T-cell (primary cell): ENCODE results near the gene BACH1. TPM values are rescaled to one million over a fixed set of nuclear protein-coding genes. Genes with fewer than 3 reads are reported as not detected.

ENCODE experiments used
- ATAC-seq, 4 experiments: fragments of 200-7000 bp in 3 of 4; fragments of 150-1000 bp in 1 of 4; cut with Tn5 transposase; replicated peaks in 1 of 4; 1 replicate in 3 of 4; 2 replicates in 1 of 4; pipeline ENCODE4 v1.10.0; 2021; ENCODE audit warnings: moderate library complexity in 3 of 4, mild to moderate bottlenecking in 2 of 4, moderate number of reproducible peaks in 1 of 4
- CTCF ChIA-PET, 2 donors: fragments of 300-600 bp; sonication (Branson Sonifier 250); formaldehyde crosslinking; loops; one replicate each; lab custom pipeline; 2022; ENCODE audit warnings: antibody characterized with exemption in 2 of 2; lab: Charles Lee
- POLR2A ChIA-PET, 2 donors: fragments of 300-600 bp; sonication (Branson Sonifier 250); formaldehyde crosslinking; loops; one replicate each; lab custom pipeline; 2022; ENCODE audit warnings: antibody characterized with exemption in 2 of 2; lab: Charles Lee
- DNase-seq, 35 experiments: peaks; one replicate each; pipeline versions ENCODE4 v3.0.0 to v3.0.0-alpha.2; 2013 to 2023
- H3K27ac ChIP-seq: one replicate; pipeline ENCODE4 v1.5.1; 2013; ENCODE audit warnings: low read length
- H3K27me3 ChIP-seq, 2 experiments: replicated peaks in 1 of 2; 1 replicate in 1 of 2; 2 replicates in 1 of 2; pipeline versions ENCODE4 v1.6.1 to v1.7.0; 2013; ENCODE audit warnings: low read length in 1 of 2, mixed read lengths in 1 of 2; ENCODE audit not compliant: control insufficient read depth in 2 of 2, insufficient read depth in 2 of 2; ENCODE audit errors: extremely low read depth in 1 of 2
- H3K36me3 ChIP-seq, 2 donors: 1 replicate in 1 of 2; 2 replicates in 1 of 2; pipeline versions ENCODE4 v1.6.1 to v1.7.0; 2013; ENCODE audit warnings: low read length in 1 of 2; ENCODE audit not compliant: control insufficient read depth in 2 of 2, insufficient read depth in 1 of 2; ENCODE audit errors: extremely low read depth in 1 of 2
- H3K4me1 ChIP-seq, 2 experiments: 1 replicate in 1 of 2; 2 replicates in 1 of 2; pipeline versions ENCODE4 v1.6.1 to v1.7.0; 2013; ENCODE audit warnings: low read length in 2 of 2, mixed read lengths in 1 of 2; ENCODE audit not compliant: insufficient read depth in 2 of 2, control insufficient read depth in 1 of 2; ENCODE audit errors: extremely low read depth in 1 of 2
- H3K4me3 ChIP-seq, 2 donors: 1 replicate in 1 of 2; 2 replicates in 1 of 2; pipeline versions ENCODE4 v1.5.1 to v1.7.0; 2013; ENCODE audit warnings: mild to moderate bottlenecking in 2 of 2, low read length in 1 of 2, moderate library complexity in 1 of 2; ENCODE audit not compliant: control insufficient read depth in 1 of 2; ENCODE audit errors: extremely low read depth in 1 of 2
- H3K9me3 ChIP-seq: 2 replicates; pipeline ENCODE4 v1.7.0; 2013
- H3K27ac Mint-ChIP-seq, 2 donors: one replicate each; pipeline ENCODE4 v1.8.0; 2020 to 2021; ENCODE audit warnings: mild to moderate bottlenecking in 2 of 2, mixed read lengths in 2 of 2
- H3K27me3 Mint-ChIP-seq, 2 donors: one replicate each; pipeline ENCODE4 v1.8.0; 2021 to 2022; ENCODE audit warnings: mixed read lengths in 2 of 2
- H3K36me3 Mint-ChIP-seq: one replicate; pipeline ENCODE4 v1.8.0; 2021; ENCODE audit warnings: mixed read lengths
- H3K4me1 Mint-ChIP-seq, 3 donors: one replicate each; pipeline ENCODE4 v1.8.0; 2020 to 2022; ENCODE audit warnings: mixed read lengths in 3 of 3, mild to moderate bottlenecking in 1 of 3
- H3K4me3 Mint-ChIP-seq, 3 donors: one replicate each; pipeline ENCODE4 v1.8.0; 2020 to 2022; ENCODE audit warnings: mild to moderate bottlenecking in 3 of 3, mixed read lengths in 3 of 3, moderate library complexity in 3 of 3
- H3K9me3 Mint-ChIP-seq, 3 donors: one replicate each; pipeline ENCODE4 v1.8.0; 2020 to 2022; ENCODE audit warnings: mixed read lengths in 3 of 3
- WGBS: methylation state at CpG from one replicate; pipeline ENCODE4 v1.1.5; 2013; ENCODE audit warnings: missing lambda C conversion rate; ENCODE audit not compliant: insufficient coverage; 5-methylcytosine and 5-hydroxymethylcytosine counted together
- total RNA-seq, 35 experiments: library from RNA in 6 of 35; stranded (reverse) in 6 of 35; fragments of 120-200 nt in 1 of 35; gene quantifications; one replicate each; pipeline versions ENCODE4 v1.2.1 to v1.2.4 and lab custom pipeline; 2013 to 2026

BACH1 gene
- total RNA-seq, 5 donors from 2014 or later (not counting 1 experiment from before 2014, with no cell fraction given) = 42.9 to 54.8 (median 52.8) TPM

DNA sequence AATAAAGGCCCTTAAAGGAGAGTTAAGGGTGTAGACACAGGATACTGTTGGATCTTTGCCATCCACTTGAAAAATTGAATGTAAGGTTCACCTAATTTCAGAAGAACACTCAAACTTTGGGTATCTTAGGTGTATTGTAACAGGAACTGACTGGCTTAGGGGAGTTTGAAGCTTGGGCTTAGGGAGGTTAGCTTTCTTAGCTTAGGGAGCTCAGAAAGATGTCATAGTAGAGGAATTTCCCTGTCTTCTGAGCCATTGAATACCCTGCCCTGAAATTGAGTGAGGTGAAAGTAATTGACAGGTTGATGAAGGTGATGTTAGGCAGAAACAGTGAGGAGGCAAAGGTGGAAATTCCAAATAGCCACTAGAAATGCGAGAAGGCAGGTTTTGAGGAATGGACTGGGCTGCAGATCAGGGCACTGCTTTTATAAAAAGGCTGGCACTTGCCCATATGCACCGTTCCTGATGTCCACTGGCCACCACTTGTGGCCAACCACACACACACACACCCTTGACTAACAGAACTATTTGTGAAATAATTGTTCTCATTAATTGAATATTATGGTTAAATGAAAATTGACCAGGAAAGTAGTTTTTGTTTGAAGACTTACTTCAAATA lies 16.5 kb downstream of the BACH1 start:
- H3K4me3 ChIP-seq = no peak overlapping the region
- no peak overlapping the region for H3K27ac Mint-ChIP-seq
- WGBS = no CpG with 5 or more reads among the region's 2 CpGs
- H3K4me1 Mint-ChIP-seq = peaks cover 63 to 82% (median 73%) of the 10 kb centered on the region in 3 donors
- H3K4me1 ChIP-seq = peaks cover 0 to 6% of the 10 kb centered on the region in 2 experiments
- H3K36me3 ChIP-seq = no peaks in the 10 kb centered on the region
- peak in 1 of 4 experiments; percentile 65 for ATAC-seq
- H3K36me3 Mint-ChIP-seq = peaks cover 22% of the 10 kb centered on the region
- no peak overlapping the region for H3K27ac ChIP-seq
- no peaks in the 10 kb centered on the region for H3K9me3 ChIP-seq
- CTCF ChIA-PET = no interaction called here
- no peak for DNase-seq
- H3K27me3 Mint-ChIP-seq = no peaks in the 10 kb centered on the region
- POLR2A ChIA-PET = interaction anchor here in 1 of 2 donors (0.6 to 0.7 kb wide), 2 partner anchors 17 to 929 kb away, joined by 3 to 8 read pairs; no protein-coding TSS in a partner anchor
- H3K27me3 ChIP-seq = no peaks in the 10 kb centered on the region
- H3K9me3 Mint-ChIP-seq = peaks cover 0 to 3% (median 0%) of the 10 kb centered on the region in 3 donors
- H3K4me3 Mint-ChIP-seq = no peak overlapping the region

DNA sequence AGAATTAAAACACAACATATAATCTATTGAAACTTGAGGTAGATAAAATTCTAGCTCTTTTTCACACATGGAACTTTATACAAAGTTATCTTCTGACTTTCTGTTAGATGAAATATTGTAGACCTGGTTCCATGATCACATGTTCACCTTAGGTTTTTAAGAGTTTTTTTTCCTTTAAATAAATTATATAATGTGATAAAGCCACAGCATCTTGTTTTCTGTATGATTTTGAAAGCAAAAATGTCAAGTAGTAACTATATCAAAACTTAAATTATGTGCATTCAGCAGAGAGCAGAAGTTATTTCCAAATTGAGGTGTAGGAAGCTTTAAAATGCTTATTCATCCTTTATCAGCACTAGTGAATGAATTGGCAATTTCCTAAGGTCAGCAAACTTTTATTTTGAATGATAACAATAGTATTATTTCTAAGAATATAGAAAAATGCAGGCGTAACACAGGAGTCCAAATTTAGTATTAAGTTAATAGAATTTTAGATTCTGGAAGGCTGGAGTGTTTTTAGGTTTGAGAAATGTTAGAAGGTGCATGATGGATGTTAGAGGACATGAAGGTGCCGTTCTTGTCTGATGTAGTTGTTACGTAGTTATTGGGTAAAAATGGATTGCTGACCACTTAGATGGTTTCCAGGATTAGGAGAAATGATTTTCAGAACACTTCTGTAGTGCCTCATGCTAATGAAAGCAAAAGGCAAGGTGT lies 17.5 kb downstream of the BACH1 start:
- POLR2A ChIA-PET = interaction anchor here in 1 of 2 donors (0.6 to 0.7 kb wide), 2 partner anchors 18 to 929 kb away, joined by 3 to 8 read pairs; no protein-coding TSS in a partner anchor
- Mint-ChIP-seq H3K4me3 (no peak overlapping the region), H3K4me1 (peaks cover 57 to 77% (median 72%) of the 10 kb centered on the region in 3 donors), H3K27me3 (no peaks in the 10 kb centered on the region), H3K36me3 (peaks cover 24% of the 10 kb centered on the region), H3K27ac (no peak overlapping the region), H3K9me3 (peaks cover 1 to 6% (median 2%) of the 10 kb centered on the region in 3 donors)
- peaks cover 0 to 6% of the 10 kb centered on the region in 2 experiments for H3K4me1 ChIP-seq
- H3K4me3 ChIP-seq = no peak overlapping the region
- CTCF ChIA-PET = no interaction called here
- WGBS = 100% methylated on average over 2 of the region's 3 CpGs
- H3K27me3 ChIP-seq = no peaks in the 10 kb centered on the region
- no peaks in the 10 kb centered on the region for H3K9me3 ChIP-seq
- peaks cover 0 to 3% of the 10 kb centered on the region in 2 donors for H3K36me3 ChIP-seq
- DNase-seq = no peak
- H3K27ac ChIP-seq = no peak overlapping the region
- ATAC-seq = no peak

DNA sequence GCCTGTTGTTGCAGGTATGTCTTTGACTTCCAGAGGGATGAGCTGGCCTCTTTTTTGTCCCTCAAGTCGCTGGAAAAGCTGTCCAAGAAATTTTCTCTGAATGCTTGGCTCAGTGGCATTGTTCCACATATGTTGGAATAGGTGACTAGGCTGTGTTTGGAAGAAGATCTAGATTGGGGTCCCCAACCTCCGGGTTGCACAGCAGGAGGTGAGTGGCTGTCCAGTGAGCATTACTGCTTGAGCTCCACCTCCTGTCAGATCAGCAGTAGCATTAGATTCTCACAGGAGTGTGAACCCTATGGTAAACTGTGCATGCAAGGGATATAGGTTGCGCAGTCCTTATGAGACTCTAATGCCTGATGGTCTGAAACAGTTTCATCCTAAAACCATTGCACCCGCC lies 18.1 kb downstream of the BACH1 start:
- POLR2A ChIA-PET = no interaction called here
- ATAC-seq (no peak), DNase-seq (no peak)
- WGBS = 67% methylated on average over 3 of the region's 4 CpGs
- H3K27ac Mint-ChIP-seq = no peak overlapping the region
- peaks cover 0 to 6% of the 10 kb centered on the region in 2 experiments for H3K4me1 ChIP-seq
- peaks cover 3 to 7% (median 3%) of the 10 kb centered on the region in 3 donors for H3K9me3 Mint-ChIP-seq
- H3K9me3 ChIP-seq = no peaks in the 10 kb centered on the region
- peaks cover 58 to 71% (median 71%) of the 10 kb centered on the region in 3 donors for H3K4me1 Mint-ChIP-seq
- peaks cover 0 to 9% of the 10 kb centered on the region in 2 donors for H3K36me3 ChIP-seq
- CTCF ChIA-PET = no interaction called here
- H3K27me3 Mint-ChIP-seq = no peaks in the 10 kb centered on the region
- no peaks in the 10 kb centered on the region for H3K27me3 ChIP-seq
- peaks cover 25% of the 10 kb centered on the region for H3K36me3 Mint-ChIP-seq
- H3K4me3 ChIP-seq = no peak overlapping the region
- no peak overlapping the region for H3K4me3 Mint-ChIP-seq
- H3K27ac ChIP-seq = no peak overlapping the region

DNA sequence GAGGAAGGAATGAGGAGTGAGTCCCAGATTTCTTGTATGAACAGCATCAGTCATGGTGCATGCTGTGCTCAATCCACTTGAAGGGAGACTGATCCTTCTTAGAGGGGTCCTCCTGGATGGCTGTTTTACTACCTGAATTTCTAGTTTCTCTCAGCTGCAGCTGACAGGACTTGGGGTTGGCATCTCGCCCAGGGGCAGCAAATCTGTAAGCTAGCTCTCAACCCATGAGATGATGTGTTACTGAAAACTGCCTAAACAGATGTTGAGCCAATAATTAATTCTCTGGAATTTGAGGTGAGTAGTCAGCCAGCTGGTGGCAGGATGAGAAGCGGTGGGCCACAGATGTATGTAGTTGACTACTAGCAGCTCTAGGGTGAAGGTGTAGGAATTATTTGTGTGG lies 19.6 kb downstream of the BACH1 start:
- DNase-seq = no peak
- no peak for ATAC-seq
- Histone ChIP-seq H3K36me3 (peaks cover 0 to 17% of the 10 kb centered on the region in 2 donors), H3K27me3 (no peaks in the 10 kb centered on the region), H3K4me3 (no peak overlapping the region), H3K9me3 (no peaks in the 10 kb centered on the region), H3K4me1 (peaks cover 0 to 2% of the 10 kb centered on the region in 2 experiments), H3K27ac (no peak overlapping the region)
- H3K4me3 Mint-ChIP-seq = no peak overlapping the region
- WGBS = 93% methylated on average over 2 of the region's 2 CpGs
- ChIA-PET CTCF (interaction anchor here in 1 of 2 donors (0.6 kb wide), 1 partner anchor 24 kb away, joined by 3 read pairs; no protein-coding TSS in a partner anchor), POLR2A (interaction anchor here in 1 of 2 donors (0.8 kb wide), 1 partner anchor 17 kb away, joined by 4 read pairs; no protein-coding TSS in a partner anchor)
- no peaks in the 10 kb centered on the region for H3K27me3 Mint-ChIP-seq
- peaks cover 37% of the 10 kb centered on the region for H3K36me3 Mint-ChIP-seq
- peaks cover 3 to 7% (median 3%) of the 10 kb centered on the region in 3 donors for H3K9me3 Mint-ChIP-seq
- H3K27ac Mint-ChIP-seq = peak overlapping the region in 1 of 2 donors; percentile 50
- H3K4me1 Mint-ChIP-seq = peaks cover 47 to 59% (median 55%) of the 10 kb centered on the region in 3 donors

DNA sequence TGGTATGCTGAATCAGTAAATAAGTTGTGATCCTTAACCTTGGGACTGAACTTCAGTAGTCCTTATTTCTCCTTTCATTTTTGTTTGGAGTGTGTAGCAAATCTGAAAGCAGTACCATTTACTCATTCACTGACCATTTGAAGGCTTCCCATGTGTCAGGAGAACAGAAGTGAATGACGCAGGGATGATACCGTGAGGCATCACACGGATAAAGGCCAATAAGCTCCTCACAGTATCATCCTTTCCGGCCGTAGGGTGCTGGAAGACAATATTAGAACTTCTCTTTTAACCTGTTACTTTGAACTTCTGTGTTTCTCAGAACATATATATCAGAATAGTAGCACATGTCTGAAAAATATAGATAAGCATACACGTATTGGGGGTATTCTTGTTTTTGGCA lies 21.3 kb downstream of the BACH1 start:
- peaks cover 3 to 7% (median 3%) of the 10 kb centered on the region in 3 donors for H3K9me3 Mint-ChIP-seq
- DNase-seq = no peak
- WGBS = no CpG with 5 or more reads among the region's 6 CpGs
- H3K27me3 ChIP-seq = no peaks in the 10 kb centered on the region
- H3K27ac Mint-ChIP-seq = no peak overlapping the region
- H3K36me3 ChIP-seq = peaks cover 0 to 17% of the 10 kb centered on the region in 2 donors
- H3K4me1 ChIP-seq = no peaks in the 10 kb centered on the region
- H3K36me3 Mint-ChIP-seq = peaks cover 45% of the 10 kb centered on the region
- ATAC-seq = no peak
- peaks cover 35 to 48% (median 42%) of the 10 kb centered on the region in 3 donors for H3K4me1 Mint-ChIP-seq
- no peak overlapping the region for H3K4me3 Mint-ChIP-seq
- CTCF ChIA-PET = no interaction called here
- H3K9me3 ChIP-seq = no peaks in the 10 kb centered on the region
- no peaks in the 10 kb centered on the region for H3K27me3 Mint-ChIP-seq
- no peak overlapping the region for H3K4me3 ChIP-seq
- POLR2A ChIA-PET = interaction anchor here in 1 of 2 donors (0.6 kb wide), 1 partner anchor 1940 kb away, joined by 3 read pairs; no protein-coding TSS in a partner anchor
- no peak overlapping the region for H3K27ac ChIP-seq

DNA sequence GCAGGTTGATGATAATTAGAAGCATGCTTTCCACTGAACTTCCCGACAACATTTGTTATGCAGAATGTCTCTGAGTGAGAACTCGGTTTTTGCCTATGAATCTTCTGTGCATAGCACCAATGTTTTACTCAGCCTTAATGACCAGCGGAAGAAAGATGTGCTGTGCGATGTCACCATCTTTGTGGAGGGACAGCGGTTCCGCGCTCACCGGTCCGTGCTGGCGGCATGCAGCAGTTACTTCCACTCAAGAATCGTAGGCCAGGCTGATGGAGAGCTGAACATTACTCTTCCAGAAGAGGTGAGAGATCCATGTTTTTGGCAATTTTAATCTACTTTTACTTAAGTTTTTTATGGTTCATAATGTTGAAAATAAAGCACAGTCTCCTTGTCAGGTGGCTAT lies 22.5 kb downstream of the BACH1 start:
- Histone ChIP-seq H3K36me3 (peaks cover 0 to 17% of the 10 kb centered on the region in 2 donors), H3K27me3 (no peaks in the 10 kb centered on the region), H3K4me1 (no peaks in the 10 kb centered on the region), H3K27ac (no peak overlapping the region), H3K4me3 (no peak overlapping the region), H3K9me3 (no peaks in the 10 kb centered on the region)
- Mint-ChIP-seq H3K27ac (no peak overlapping the region), H3K36me3 (peaks cover 50% of the 10 kb centered on the region), H3K4me1 (peaks cover 32 to 45% (median 36%) of the 10 kb centered on the region in 3 donors), H3K4me3 (no peak overlapping the region), H3K27me3 (no peaks in the 10 kb centered on the region), H3K9me3 (peaks cover 3 to 7% (median 3%) of the 10 kb centered on the region in 3 donors)
- no peak for DNase-seq
- CTCF ChIA-PET = interaction anchor here in 1 of 2 donors (0.6 kb wide), 1 partner anchor 762 kb away, joined by 10 read pairs; no protein-coding TSS in a partner anchor
- no peak for ATAC-seq
- WGBS = 100% methylated on average over 2 of the region's 11 CpGs
- POLR2A ChIA-PET = interaction anchor here in 1 of 2 donors (0.7 kb wide), 1 partner anchor 756 kb away, joined by 3 read pairs; no protein-coding TSS in a partner anchor
